ENCODE results near the gene LARP1. TPM values are rescaled to one million over a fixed set of nuclear protein-coding genes. Genes with fewer than 3 reads are reported as not detected.

LARP1 gene
- total RNA-seq, 1 donor from 2014 or later: 231 TPM

DNA sequence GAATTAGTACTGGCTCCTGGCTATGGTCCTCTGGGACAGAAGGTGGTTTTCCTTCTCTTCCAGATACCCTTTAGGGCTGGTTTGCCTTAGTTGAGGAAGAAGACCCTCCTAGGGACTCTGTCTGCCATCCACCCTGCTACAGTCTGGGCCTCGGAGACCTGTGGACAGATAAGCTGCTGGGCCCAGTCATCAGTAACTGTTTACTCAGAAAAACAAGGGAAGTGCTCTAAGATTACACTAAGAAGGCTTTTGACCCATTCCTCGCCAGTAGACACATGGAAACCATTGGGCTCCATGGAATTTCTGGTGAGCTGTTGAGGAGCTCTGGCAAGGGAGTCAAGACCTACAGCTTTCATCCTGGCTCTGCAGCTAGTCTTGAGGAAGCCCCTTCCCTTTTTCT, 31.2 kb downstream of the LARP1 start:
- intact Hi-C loops (cut with micrococcal nuclease): no loop called here

DNA sequence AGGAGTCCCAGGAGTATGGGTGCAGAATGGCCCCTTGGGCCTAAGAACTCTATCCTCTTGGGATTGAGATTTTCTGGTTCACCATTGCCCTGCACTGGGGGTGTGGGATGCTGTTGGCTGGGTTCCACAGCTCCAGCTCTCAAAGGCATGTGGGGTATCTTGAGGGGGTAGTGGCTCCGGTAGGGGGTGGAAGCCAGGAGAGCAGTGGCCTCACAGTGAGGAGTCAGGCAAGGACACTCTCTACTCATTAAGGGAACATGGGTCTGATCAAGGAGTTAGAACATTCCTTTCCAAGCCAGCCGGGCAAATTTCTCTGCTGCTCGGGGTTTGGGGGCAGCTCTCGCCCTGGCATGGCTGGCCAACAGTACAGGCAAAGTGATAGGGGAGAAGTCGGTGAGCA, 33.0 kb downstream of the LARP1 start:
- intact Hi-C loops (cut with micrococcal nuclease): no loop called here

DNA sequence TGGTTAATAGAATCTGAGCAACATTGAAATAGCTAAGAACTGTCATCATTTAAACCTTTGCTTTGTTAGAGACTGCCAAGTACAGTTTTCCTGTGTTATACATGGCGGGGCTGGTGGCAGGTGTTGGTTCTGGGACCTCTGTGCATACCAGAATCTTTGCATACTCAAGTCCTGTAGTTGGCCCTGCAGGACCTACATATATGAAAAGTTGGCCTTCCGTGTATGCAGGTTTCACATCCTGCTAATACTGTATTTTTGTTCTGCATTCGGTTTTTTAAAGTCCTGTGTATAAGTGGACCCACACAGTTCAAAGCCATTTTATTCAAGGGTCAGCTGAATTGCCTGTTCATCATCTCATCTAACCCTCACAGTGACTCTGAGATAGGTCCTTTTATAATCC, 36.4 kb downstream of the LARP1 start:
- intact Hi-C loops (cut with micrococcal nuclease): no loop called here

DNA sequence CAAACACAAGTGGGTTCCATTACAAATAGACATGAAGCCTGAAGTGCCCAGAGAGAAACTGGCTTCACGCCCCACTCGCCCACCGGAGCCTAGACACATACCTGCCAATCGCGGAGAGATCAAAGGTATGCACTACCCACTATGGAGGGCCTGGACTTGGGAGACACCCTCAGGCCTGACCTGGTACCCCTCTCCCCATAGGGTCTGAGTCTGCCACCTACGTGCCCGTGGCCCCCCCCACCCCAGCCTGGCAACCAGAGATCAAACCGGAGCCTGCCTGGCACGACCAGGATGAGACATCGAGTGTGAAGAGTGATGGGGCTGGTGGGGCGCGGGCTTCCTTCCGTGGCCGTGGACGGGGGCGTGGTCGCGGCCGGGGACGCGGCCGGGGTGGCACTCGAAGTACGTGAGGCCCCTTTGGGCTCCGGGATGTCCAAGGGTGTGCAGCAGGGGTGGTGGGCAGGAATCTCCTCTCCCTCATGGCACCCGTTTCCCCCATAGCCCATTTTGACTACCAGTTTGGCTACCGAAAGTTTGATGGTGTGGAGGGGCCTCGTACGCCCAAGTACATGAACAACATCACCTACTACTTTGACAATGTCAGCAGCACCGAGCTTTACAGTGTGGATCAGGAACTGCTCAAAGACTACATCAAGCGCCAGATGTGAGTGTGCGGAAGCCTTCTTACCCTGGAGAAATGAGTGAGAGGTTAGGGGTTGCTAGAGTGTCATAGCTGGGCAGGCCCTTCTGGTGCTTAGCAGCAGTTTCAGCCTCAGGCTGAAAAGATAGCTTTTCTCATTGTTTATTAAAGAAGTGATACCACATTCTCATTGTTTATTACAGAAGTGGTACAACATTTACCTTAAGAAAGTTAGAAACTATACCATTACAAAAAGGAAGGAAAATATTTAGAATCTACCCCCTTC, 38.7 kb downstream of the LARP1 start:
- intact Hi-C loops (cut with micrococcal nuclease): no loop called here

DNA sequence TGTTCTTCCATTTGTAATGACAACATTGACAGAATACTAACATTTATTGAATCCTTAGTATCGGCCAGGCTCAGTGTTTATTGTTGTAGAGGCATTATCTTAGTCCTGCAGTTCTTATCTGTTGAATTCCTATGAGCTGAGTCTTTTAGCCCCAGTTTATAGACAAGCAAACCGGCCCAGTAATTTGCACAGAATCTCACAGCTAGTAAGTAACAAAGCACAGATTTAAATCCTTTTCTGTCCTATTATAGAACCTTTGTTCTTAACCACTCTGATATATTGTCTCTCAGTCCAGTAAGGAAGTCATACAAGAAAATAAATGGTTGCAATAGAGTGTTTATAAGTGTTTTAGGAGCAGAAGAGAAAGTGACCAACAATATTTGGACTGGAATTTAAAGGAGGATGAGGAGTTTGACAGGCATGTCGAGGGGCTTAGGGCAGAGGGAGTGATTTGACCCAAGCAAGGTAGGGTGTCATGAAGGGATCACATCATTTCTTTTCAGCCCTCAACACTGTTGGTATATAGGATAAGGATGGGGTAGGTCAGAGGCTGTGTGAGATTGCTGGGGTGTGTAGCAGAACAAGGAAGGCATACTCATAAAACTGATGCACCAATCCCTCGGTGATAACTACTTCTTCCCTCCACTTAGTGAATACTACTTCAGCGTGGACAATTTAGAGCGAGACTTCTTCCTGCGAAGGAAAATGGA, 39.5 kb downstream of the LARP1 start:
- intact Hi-C loops (cut with micrococcal nuclease): no loop called here

DNA sequence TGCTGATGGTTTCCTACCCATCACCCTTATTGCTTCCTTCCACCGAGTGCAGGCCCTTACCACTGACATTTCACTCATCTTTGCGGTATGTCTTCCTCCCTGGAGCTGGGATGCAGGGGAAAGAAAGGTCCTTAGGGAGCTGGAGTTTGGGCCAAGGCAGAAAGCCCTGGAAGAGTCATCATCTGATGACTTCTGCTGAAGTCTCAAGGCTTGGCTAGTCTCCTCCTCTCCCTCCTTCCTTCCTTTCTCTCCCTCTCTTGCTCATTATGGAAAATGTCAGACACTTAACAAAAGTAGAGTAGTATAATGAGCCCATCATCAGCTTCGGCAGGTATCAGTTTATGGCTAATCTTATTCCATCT, 40.0 kb downstream of the LARP1 start:
- intact Hi-C loops (cut with micrococcal nuclease): no loop called here

DNA sequence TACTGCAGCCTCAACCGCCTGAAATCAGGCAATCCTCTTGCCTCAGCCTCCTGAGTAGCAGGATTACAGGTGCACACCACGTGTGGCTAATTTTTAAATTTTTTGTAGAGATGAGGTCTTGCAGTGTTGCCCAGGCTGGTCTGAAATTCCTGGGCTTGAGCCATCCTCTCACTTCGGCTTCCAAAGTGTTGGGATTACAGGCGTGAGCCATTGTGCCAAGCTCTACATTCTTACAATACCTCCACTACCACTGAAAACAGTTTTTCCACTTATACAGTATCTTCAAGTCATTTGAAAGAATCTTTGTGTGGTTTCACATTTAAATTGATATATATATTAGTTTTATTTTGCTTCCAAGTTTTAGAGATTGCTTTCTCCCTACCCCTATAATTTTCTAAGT, 42.6 kb downstream of the LARP1 start:
- intact Hi-C loops (cut with micrococcal nuclease): no loop called here

DNA sequence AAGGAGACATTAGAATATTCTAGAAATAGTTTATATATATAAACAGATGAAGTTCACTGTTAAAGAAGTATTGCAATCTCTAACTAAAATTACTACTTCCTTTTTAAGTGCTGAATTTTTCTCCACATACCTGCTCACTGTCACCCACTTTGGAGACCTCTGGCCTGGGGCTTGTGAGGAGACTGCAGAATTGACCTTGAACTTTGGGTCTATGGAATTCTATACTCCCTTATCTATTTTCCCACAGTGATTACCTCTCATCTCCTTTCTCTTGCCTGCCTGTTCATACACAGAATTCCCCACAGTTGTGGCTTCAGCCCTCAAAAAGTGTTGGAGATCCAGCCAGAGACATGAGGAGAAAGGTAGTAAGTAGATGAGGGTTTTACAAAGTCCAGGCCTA, 45.4 kb downstream of the LARP1 start:
- intact Hi-C loops (cut with micrococcal nuclease): no loop called here

DNA sequence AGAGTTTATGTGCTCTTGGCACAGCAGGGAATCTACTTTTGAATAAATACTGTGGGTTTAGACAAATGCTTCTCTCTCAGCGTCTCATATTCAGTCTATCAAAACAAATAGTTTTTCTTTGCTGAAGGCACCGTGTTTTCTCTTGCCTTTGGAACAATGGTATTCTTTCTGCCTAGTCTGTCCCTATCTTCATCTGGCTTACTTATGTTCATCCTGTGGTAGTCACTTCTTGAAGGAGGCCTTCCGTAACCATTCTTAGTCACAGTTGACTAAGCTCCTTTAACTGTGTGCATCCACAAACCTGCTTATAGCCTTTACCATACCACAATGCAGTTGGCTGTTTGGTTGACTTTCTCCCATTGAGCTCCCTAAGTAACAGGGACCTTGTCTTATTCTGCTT, 45.9 kb downstream of the LARP1 start:
- intact Hi-C loops (cut with micrococcal nuclease): no loop called here

DNA sequence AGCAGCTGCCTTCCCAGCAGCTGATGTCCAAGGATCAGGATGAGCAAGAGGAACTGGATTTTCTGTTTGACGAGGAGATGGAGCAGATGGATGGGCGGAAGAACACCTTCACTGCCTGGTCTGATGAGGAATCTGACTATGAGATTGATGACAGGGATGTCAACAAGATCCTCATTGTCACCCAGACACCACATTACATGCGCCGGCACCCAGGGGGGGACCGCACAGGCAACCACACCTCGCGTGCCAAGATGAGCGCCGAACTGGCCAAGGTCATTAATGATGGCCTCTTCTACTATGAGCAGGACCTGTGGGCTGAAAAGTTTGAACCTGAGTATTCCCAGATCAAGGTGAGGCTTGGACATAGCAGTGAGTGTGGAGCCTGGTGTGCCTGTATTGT, 46.9 kb downstream of the LARP1 start:
- intact Hi-C loops (cut with micrococcal nuclease): no loop called here

DNA sequence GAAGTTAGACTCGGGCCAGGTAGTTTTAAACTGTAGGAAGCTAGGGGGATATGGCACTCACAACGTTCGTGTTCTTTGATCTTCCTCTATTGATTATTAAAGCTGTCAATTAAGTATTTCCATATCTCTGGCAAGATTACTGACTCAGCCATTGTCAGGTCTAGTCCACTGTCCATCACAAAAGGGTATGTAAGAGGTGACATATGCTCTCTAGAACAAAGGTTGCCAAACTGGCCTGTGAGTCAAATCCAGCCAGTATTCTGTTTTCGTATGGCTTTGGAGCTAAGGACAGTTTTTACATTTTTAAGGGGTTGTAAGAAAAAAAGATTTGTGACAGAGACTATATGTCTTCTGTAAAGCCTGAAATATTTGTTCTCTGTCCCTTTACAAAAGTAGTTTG, 51.0 kb downstream of the LARP1 start:
- intact Hi-C loops (cut with micrococcal nuclease): no loop called here

DNA sequence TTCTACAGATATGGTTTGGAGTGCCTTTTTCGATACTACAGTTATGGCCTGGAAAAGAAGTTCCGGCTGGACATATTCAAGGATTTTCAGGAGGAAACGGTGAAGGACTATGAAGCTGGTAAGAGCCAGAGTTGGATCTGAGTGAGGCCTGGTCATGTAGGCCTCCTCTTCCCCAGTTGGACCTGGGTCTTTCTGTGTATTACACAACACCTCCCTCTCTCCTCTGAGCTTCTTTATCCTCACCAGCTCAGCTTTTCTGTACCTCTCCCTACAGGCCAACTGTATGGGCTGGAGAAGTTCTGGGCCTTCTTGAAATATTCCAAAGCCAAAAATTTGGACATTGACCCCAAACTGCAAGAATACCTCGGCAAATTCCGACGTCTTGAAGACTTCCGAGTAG, 56.1 kb downstream of the LARP1 start:
- intact Hi-C loops (cut with micrococcal nuclease): no loop called here

DNA sequence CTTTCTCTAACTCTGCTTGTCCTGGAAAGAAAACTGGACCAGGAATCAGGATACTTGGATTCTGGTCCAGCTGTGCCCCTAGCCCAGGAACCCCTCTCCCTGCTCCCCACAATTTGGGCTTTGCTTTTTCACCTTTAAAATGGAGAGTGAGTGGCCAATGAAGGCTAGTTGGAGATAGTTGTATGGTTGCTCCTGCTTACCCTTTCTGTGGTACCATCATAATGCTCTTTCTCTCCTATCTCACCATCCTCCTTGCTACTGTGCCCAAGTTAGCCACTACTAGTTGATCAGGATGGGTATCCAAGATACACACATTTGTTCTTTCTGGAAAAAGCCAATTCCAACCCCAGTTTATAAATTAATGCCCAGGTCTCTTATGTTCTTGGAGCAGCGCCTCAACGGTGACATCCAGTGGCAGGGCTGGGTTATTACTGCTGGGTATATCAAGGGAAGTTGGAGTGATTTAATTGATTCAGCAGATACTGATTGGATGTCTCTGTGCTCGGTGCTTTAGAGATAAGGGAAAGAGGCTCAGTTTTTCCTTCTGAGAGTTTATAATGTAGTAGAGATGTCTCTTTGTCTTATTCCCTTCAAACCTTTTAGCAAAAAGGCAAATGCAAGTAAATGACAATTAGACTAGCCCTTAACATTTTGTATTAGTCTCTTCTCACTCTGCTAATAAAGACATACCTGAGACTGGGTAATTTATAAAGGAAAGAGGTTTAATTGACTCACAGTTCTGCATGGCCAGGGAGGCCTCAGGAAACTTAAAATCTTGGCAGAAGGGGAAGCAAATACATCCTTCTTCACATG, 56.7 kb downstream of the LARP1 start:
- intact Hi-C loops (cut with micrococcal nuclease): loop anchor here (1.0 to 2.0 kb wide), 3 partner anchors 47 to 162 kb away; partner anchors contain the start of gene CNOT8

DNA sequence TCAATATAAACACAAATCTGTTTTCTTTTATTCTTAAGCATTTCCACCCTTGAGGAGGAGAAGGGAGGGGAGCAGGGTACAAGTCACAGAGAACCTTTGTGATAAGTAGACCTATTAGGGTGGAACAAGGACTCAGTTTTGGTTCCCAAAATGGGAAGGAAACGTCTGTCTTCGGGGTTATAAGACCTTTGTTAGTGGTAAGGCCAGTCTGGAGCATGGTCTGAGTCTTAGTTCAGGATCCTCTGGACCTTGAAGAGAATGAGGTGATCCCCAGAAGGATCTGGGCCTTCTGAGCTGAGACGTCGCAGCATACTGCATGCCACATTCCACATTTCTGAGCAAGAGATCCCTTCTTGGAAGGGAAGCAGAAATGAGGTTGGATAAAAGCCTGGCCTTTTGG, 58.0 kb downstream of the LARP1 start:
- intact Hi-C loops (cut with micrococcal nuclease): loop anchor here (2.0 kb wide), 2 partner anchors 46 to 54 kb away; partner anchors contain the start of gene CNOT8

DNA sequence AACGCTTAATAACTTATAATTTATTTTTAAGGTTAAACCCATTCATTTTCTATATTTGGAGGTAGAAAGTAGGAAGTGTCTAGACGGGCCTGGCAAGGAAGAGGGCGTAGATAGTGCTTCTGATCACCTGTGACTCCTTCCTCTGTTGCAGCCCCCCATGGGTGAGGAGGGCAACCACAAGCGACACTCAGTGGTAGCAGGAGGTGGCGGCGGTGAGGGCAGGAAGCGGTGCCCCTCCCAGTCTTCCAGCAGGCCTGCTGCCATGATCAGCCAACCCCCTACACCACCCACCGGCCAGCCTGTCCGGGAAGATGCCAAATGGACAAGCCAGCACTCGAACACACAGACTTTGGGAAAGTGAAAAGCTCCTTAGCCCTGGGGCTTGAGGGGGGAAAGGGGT, 58.6 kb downstream of the LARP1 start:
- intact Hi-C loops (cut with micrococcal nuclease): loop anchor here (2.0 kb wide), 2 partner anchors 45 to 55 kb away; partner anchors contain the start of gene CNOT8

DNA sequence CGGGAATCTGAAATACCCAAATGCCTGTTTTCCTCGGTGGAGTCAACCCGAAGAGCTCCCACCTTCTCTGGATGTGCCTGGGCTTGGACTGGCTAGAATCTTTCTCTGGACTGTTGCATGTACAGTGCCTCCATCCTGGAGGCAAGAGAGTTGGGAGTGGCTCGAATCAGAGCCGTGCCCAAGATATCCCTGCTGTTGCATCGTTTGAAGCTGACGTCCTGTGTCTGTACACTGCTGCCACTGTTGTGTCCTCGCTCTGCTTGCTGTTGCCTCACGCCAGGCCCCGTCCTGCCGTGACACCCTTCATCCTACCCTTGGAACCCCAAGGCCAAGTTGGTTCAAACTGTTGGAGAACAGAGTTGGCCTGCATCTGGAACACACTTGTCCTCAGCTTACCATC, 59.8 kb downstream of the LARP1 start:
- intact Hi-C loops (cut with micrococcal nuclease): no loop called here

DNA sequence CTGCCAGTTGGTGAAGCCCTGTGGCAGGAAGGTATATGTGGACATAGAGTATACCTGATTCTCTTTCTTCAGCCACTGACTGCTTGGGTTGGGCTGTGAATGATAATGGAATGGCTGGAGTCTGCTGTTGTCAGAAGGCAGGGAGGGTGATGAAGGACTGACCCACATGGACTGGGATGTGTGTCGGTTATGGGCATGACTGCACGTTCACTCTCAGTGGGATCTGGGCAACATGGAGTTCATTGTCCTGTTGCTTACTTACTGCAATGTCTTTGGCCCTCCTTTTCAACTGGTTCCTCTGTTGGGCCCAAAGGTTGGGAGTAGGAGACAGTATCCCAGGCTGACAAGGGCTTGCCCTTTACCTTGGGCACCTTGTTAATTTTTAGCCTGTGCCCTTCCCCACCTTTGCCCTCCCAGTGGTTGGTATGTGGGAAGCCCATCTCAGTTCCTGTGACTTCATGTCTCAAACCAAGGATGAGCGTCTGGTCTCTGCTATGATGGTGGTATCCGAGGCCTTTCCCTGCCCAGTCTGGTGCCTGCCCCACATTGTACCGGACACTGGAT, 60.6 kb downstream of the LARP1 start:
- intact Hi-C loops (cut with micrococcal nuclease): no loop called here

DNA sequence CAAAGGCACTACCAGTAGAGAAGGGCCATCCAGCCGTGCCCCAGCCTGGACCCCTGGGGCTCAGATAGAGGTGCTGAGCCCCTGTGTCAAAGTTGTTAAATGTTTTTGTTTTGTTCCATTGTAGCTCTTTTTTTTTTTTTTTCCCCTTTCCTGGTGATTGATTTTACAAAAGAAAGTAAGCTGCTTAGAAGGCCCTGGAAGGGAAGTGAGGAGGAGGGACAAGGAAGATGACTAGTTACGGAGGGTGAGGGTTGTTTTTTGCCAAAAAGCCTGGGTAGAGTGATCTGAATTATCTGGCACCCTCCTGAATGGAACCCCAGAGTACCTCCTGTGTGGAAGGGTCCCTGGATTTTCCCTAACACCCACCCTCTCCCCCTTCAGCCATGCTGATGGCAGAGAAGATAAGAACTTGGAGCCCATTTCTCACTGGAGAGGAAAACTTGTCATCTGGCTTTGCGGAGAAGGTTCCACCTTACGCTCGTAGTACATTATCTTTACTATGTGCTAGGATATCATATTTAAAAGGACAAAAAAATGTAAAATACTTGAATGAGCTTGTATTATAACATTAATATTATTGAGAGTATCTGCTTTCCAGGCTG, 61.8 kb downstream of the LARP1 start:
- intact Hi-C loops (cut with micrococcal nuclease): no loop called here

DNA sequence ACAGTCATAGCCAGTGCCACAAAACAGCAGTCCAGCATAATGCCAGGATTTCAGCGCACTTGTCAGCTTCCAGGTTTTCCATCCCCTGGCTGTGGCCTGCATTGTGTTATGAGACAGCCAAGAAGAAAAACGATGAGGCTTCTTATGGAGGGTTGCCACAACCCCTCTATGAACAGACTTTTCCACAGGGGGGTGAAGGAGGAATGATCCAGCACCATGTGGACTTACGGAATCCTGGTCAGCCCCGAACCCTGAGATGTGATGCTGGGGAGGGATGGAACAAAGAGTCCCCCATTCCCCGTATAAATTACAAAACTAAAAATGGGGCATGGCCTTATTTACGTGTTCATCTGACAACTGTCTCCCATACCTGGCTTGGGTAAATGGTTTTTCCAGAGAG, 62.6 kb downstream of the LARP1 start:
- intact Hi-C loops (cut with micrococcal nuclease): no loop called here

DNA sequence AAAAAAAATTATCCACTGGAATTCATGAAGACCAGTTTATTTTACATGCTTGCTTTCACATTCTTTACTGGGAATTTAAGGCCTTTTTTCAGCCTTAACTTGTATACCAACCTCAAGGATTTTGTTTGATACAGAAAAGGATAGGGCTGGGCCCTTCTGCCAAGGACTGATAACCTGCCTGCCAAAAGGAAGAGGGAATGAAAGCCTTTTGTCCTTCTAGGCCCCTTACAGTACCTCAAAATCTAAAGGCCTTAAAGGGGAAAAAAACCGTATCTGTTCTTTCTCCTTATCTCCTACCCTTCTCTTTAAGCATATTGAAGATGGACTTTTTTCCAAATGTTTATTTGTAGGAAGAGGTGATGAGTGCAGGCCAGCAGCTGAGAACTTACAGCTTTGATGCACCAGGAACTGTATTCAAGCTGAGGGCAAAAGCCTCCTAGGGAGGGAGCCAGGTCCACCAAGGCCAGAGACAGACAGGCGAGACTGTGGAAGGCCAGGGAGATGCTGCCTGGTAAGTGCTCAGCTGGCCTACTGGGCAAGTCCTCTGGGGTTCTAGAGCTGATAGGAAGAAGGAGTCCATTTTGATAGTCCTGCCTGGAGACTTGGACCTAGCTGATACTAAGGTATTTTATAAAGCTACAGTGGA, 63.4 kb downstream of the LARP1 start:
- intact Hi-C loops (cut with micrococcal nuclease): no loop called here

DNA sequence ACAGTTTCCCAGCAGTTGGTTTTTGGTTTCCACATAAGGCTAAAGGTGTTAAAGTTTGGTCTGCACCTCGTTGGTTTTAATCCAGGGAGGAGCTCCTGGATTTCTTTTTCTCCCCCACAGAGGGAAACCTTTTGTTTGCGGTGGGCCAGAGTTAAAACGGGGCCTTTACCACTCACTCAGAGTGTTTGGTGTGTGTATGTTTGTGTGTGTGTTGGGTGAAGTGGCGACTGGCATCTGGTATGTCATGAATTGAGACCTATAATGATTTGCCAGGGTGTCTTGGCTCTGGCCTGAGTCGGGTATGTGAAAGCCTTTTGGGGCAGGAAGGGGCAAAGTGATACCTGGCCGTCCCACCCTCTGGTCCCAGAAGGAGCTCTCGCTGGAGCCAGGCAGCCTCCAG, 64.4 kb downstream of the LARP1 start:
- intact Hi-C loops (cut with micrococcal nuclease): no loop called here

All from T-helper 2 cell treated with Interferon-gamma antibody and Interleukin-4, amounts not matched to agents 100 ng/mL and 5 ng/mL, for 36 hours (primary cell).